Measurements from ENCODE around the gene DCTN4.
A peak's percentile ranks its signal among the peaks of the same experiment; 100 is the strongest.

DCTN4 gene

GRCh38 chr5:150700594-150701377 lies 58.0 kb downstream of the DCTN4 start, which contains the start of gene RBM22:
Gene RBM22 (minus strand): TSS chr5:150701062. CDS start chr5:150700985, 77 bp downstream.
- in situ Hi-C loops (cut with MboI; ENCODE audit: low sequenced_read_pairs, unreplicated experiment) = no loop called here
- DNase-seq (ENCODE audit: low spot score) = peak; percentile 91
- TF ChIP-seq CTCF (IDR thresholded peaks at IDR 0.05; ENCODE audit: borderline replicate concordance, control extremely low read depth, extremely low read depth, insufficient read depth, missing control alignments) = peak; percentile 73

GRCh38 chr5:150700246-150700593 lies 58.6 kb downstream of the DCTN4 start:
- DNase-seq (ENCODE audit: low spot score) = no peak
- in situ Hi-C loops (cut with MboI; ENCODE audit: low sequenced_read_pairs, unreplicated experiment) = no loop called here
- no peak for TF ChIP-seq CTCF (IDR thresholded peaks at IDR 0.05; ENCODE audit: borderline replicate concordance, control extremely low read depth, extremely low read depth, insufficient read depth, missing control alignments)

GRCh38 chr5:150694612-150695011 lies 64.2 kb downstream of the DCTN4 start:
- no peak for TF ChIP-seq CTCF (IDR thresholded peaks at IDR 0.05; ENCODE audit: borderline replicate concordance, control extremely low read depth, extremely low read depth, insufficient read depth, missing control alignments)
- in situ Hi-C loops (cut with MboI; ENCODE audit: low sequenced_read_pairs, unreplicated experiment) = no loop called here
- no peak for DNase-seq (ENCODE audit: low spot score)

- in situ Hi-C loops (cut with MboI; ENCODE audit: low sequenced_read_pairs, unreplicated experiment) = no loop called here
- DNase-seq (ENCODE audit: low spot score) = no peak
- TF ChIP-seq CTCF (IDR thresholded peaks at IDR 0.05; ENCODE audit: borderline replicate concordance, control extremely low read depth, extremely low read depth, insufficient read depth, missing control alignments) = no peak
Observed at GRCh38 chr5:150692276-150692675, 66.5 kb downstream of the DCTN4 start.

- in situ Hi-C loops (cut with MboI; ENCODE audit: low sequenced_read_pairs, unreplicated experiment) = no loop called here
- DNase-seq (ENCODE audit: low spot score) = no peak
- TF ChIP-seq CTCF (IDR thresholded peaks at IDR 0.05; ENCODE audit: borderline replicate concordance, control extremely low read depth, extremely low read depth, insufficient read depth, missing control alignments) = no peak
Observed at GRCh38 chr5:150690760-150691159, 68.1 kb downstream of the DCTN4 start.

GRCh38 chr5:150689120-150689519 lies 69.7 kb downstream of the DCTN4 start:
- no peak for TF ChIP-seq CTCF (IDR thresholded peaks at IDR 0.05; ENCODE audit: borderline replicate concordance, control extremely low read depth, extremely low read depth, insufficient read depth, missing control alignments)
- in situ Hi-C loops (cut with MboI; ENCODE audit: low sequenced_read_pairs, unreplicated experiment) = no loop called here
- no peak for DNase-seq (ENCODE audit: low spot score)
